ENCODE measurements around the gene PGAP1. TPM values are rescaled to one million over a fixed set of nuclear protein-coding genes. Genes with fewer than 3 reads are reported as not detected.

The PGAP1 gene
- total RNA-seq, 1 donor = 11.7 TPM

DNA sequence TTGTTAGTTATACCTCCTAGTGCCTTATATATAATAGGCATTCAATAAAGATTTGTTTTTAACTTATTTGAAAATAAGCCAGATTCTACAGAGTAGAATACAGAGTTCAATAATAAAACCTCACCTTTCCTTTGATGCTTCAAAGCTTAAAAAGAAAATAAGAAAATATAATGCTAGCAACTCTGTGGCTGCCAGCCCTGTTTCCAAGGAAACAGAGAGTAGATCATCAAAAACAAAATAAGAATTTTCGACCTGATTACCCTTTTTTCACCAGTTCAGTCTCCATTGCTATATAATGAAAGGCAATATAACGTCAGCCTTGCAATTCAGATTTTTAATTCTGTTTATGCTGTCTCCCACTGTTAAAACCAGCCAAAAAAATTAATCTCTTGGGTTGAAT is 8.9 kb upstream of the PGAP1 start:
- no peak for DNase-seq (ENCODE audit: low read depth)
- no peak overlapping the region for H3K4me3 ChIP-seq (ENCODE audit: low read depth, low read length)
- TF ChIP-seq, protein P1, sequence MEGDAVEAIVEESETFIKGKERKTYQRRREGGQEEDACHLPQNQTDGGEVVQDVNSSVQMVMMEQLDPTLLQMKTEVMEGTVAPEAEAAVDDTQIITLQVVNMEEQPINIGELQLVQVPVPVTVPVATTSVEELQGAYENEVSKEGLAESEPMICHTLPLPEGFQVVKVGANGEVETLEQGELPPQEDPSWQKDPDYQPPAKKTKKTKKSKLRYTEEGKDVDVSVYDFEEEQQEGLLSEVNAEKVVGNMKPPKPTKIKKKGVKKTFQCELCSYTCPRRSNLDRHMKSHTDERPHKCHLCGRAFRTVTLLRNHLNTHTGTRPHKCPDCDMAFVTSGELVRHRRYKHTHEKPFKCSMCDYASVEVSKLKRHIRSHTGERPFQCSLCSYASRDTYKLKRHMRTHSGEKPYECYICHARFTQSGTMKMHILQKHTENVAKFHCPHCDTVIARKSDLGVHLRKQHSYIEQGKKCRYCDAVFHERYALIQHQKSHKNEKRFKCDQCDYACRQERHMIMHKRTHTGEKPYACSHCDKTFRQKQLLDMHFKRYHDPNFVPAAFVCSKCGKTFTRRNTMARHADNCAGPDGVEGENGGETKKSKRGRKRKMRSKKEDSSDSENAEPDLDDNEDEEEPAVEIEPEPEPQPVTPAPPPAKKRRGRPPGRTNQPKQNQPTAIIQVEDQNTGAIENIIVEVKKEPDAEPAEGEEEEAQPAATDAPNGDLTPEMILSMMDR (IDR thresholded peaks at IDR 0.05; ENCODE audit: insufficient read depth, low read depth, low read length) = no peak

DNA sequence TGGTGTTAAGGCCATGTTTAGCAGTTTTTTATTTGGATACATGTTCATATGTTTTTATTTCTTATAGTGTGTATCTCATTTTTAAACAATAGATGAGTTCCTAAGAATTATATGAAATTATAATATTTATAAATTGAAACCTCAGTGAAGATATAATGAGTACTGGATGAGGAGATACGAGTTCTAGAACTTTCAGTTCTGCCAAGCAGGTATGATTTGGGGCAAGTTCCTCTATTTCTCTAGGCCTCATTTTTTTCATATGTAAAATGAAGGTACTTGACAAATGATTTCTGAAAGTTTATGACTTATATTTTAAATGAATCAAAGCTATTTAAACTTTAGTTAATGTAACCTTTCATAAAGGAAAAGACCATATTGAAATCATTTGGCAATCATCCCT is 8.2 kb upstream of the PGAP1 start:
- no peak for DNase-seq (ENCODE audit: low read depth)
- TF ChIP-seq, protein P1 (IDR thresholded peaks at IDR 0.05; ENCODE audit: insufficient read depth, low read depth, low read length) = no peak
- no peak overlapping the region for H3K4me3 ChIP-seq (ENCODE audit: low read depth, low read length)

DNA sequence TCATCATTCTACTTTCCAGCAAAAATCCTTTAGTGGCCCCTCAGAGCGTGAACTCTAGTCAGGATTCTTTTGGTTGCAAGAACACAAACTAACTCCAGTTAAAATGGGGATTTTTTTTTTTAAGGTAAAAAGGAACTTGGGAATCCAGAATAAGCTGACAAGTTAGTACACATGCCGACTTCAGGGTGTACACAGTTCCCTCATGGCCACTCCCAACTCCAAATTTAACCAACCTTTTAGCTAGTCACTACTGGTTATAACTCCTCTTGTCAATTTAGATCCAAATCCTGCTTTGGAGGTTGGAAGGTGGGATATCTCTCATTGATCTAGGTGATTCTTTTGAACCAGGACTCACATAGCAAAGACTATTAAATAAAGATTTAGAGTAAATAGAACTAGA is 5.0 kb upstream of the PGAP1 start:
- TF ChIP-seq, protein P1 (IDR thresholded peaks at IDR 0.05; ENCODE audit: insufficient read depth, low read depth, low read length) = no peak
- no peak overlapping the region for H3K4me3 ChIP-seq (ENCODE audit: low read depth, low read length)
- no peak for DNase-seq (ENCODE audit: low read depth)

DNA sequence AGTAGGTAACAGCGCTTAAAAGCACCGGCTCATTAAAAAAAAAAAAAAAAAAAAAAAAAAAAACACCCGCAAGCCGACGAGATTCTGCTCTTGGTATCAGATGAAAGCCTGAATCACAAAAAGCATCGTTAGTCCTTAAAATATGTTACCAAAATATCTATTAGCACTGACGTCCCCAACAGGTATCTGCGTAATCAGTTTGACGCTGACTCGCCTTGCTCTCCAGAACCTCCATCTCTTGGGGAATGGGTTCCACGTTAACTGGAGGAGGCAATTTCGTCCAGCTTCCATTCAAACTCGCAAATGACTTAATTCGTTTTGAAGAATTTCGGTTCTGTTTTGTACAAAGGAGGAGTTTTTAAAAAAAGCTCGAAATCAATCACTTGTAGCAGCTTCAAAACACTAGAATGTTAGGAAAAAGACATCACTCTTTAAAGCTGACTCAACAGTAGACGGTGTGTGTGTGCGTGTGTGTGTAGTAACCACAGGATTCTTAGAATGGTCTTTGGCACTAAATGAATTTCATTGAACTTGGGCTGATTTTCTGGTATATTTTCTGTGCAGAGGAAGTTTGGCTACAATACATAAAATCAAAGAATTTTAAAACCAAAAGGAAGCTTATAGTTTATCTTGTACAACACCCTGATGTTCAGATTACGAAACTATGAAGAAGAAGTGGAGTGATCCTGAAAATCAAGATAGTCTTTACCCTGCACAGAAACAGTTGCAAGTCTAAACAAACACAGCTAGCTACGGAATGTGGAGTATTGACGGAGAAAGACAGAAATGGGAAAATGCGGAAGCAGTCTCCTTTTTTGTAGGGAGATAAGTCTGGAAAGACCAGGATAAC is 1.1 kb upstream of the PGAP1 start:
- H3K4me3 ChIP-seq (ENCODE audit: low read depth, low read length) = peak overlapping the region; percentile 96
- TF ChIP-seq, protein P1 (IDR thresholded peaks at IDR 0.05; ENCODE audit: insufficient read depth, low read depth, low read length) = no peak
- peak; percentile 69 for DNase-seq (ENCODE audit: low read depth)

DNA sequence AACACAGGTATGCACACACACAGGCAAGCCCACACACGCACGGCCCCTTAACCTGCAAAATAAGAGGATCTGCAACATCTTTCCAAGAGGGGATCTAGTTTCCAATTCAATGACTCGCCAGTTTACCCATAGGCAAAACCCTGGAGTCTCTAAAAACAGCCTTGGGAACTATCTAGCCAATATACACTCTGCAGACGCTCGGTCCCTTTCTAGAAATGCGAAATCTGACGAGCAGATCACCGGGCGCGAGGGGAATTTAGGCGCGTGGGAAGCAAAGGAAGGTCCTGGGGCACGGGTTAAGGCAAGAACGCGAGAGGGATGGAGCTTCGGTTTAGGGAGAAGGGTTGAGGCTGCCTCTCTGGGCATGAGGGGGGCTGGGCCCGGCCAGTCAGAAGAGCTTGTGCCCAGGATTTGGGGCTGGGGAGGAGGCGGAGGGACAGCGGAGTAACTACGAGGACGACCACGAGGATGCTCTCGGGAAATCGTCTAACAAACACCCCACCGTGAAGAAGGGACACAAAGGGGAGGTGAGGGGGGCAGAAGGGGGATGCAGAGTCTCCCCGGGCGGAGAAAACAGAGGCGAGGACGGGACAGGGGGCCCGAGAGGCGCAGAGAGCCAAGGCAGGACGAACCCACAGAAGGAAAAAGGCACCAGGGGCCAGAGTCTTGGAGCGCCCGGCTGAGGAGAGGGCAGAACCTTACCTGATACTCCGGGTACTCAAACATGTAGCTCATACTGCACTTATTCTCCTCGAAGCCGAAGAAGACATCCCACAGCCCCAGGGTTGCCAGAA is 542 bp downstream of the PGAP1 start:
- DNase-seq (ENCODE audit: low read depth) = peak; percentile 39
- peak overlapping the region; percentile 96 for H3K4me3 ChIP-seq (ENCODE audit: low read depth, low read length)
- TF ChIP-seq, protein P1 (IDR thresholded peaks at IDR 0.05; ENCODE audit: insufficient read depth, low read depth, low read length) = no peak

DNA sequence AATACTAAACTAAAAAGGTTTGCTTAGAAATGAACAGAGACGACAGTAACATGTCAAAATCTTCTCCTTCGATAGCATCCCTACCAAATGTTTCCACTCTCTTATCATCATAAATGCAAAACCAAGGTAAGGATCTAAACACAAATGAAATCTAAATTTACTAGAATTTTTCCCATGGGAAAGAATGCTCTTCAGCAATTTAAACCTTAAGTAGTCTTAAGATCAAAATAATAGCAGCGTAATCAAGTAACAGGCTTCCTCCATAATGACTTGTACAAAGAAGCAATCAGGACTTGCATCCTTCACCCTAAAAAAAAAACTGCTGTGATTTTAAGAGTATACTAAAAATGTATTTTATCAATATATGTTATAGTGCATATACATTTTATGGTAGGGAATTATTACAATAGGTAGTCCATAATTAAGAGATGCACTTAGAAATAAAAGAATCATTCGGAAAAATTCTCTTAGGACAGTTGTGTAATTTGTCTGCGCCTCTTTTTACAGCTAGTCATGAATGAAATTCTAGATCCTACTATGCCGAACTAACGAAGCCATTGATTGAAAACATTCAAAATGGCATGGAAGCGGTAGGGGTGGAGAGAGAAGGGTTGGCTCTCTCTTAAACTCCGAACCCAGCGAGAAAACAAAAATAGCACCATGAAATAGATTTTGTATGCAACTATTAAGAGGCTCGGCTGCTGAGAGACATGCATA is 1.3 kb downstream of the PGAP1 start:
- TF ChIP-seq, protein P1 (IDR thresholded peaks at IDR 0.05; ENCODE audit: insufficient read depth, low read depth, low read length) = no peak
- peak overlapping the region; percentile 96 for H3K4me3 ChIP-seq (ENCODE audit: low read depth, low read length)
- peak; percentile 10 for DNase-seq (ENCODE audit: low read depth)

All from fibroblast of villous mesenchyme (primary cell).